ENCODE results near the gene PTRH2.

GRCh38 chr17:59756236-59756818 lies 49.1 kb upstream of the PTRH2 start:
- TF ChIP-seq GATA2 (IDR thresholded peaks at IDR 0.05; ENCODE audit: low read depth, low read length) (no peak), GATA3 (IDR thresholded peaks at IDR 0.05; ENCODE audit: low read depth, low read length) (no peak)
